Activated T-helper 9 cell treated with anti-CD3 and anti-CD28 coated beads, Interleukin-2, amount 50 U/mL, for 16 hours (primary cell): Measurements from ENCODE around the gene CCDC68.
"Not testable (repeated sequence)": the region's sequence is repeated elsewhere in the genome, so short reads cannot be mapped to it uniquely, and the experiment has no call there.

ENCODE experiments used
- DNase-seq: peaks from one replicate; pipeline ENCODE4 v3.0.0-alpha.2; 2020; ENCODE audit warnings: low read depth

Gene CCDC68, protein sequence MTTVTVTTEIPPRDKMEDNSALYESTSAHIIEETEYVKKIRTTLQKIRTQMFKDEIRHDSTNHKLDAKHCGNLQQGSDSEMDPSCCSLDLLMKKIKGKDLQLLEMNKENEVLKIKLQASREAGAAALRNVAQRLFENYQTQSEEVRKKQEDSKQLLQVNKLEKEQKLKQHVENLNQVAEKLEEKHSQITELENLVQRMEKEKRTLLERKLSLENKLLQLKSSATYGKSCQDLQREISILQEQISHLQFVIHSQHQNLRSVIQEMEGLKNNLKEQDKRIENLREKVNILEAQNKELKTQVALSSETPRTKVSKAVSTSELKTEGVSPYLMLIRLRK

DNA sequence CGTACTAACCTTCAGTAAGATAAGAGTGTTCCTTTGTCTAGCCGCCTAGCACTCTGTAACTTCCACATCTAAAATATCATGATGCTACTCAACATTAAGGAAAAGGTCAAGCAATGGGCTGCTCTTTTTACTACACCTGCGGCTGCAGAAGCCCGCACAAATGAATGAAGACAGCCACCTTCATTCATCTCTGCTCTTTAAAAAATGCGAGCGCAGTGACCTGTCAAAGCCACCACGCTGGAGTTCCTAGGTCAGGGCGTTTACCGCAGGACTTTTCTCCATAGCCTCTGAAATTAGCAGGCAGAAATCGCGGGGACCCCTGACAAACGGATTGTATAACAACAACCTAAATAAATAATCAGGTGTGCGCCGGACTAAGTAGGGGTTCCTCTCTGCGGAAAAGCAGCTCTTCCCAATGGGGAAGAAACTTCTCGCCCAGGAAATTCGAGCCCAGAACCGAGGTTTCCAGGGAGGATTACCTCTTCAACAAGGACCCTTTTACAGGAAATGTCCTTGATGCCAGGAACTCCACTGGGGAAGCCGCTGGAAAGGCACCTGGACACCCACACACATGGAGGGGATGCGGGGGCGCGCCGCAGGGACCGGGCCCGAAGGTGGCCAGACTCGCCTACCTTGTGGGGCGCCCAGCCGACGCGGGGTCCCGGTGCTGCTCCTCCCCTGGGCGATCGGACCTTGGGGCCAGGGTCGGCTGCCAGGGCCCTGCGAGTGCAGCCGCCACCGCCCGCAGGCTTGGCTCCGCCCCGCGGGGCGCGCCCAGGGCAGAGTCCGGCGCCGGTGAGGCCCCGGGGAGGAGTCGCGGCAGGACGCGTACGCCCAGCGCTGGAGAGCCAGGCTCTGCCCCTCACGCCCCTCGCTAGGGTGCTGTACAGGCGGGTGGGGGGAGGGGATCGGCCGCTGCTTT is at the start of gene CCDC68:
CCDC68 (minus strand) TSS at position 758 of the 922 bp plus-strand sequence. CDS start 16,670 bp downstream, outside the sequence.
- no peak for DNase-seq

DNA sequence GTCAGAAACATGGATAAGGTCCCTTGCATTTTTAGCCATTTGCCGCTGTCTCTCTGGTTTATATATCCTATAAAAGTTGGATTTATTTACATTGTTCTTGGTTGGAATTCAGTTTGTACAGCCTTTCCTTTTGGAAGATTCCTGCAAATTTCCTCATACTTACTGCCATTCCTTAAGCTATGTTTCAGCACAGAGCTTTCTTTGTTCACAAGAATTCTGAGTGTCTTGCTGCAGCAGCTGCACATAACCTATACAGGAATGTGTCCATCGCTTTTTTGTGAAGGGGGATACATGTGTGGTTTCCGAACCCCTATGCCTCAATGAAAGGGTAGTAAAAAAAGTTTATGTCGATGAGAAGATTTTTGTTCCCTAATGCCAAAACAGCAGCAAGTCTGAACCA is 48.3 kb upstream of the CCDC68 start:
- DNase-seq: no peak

- no peak for DNase-seq
Measured at GRCh38 chr18:55003695-55004094, 44.4 kb upstream of the CCDC68 start.

GRCh38 chr18:55002261-55002660 is 43.0 kb upstream of the CCDC68 start:
- no peak for DNase-seq

DNA sequence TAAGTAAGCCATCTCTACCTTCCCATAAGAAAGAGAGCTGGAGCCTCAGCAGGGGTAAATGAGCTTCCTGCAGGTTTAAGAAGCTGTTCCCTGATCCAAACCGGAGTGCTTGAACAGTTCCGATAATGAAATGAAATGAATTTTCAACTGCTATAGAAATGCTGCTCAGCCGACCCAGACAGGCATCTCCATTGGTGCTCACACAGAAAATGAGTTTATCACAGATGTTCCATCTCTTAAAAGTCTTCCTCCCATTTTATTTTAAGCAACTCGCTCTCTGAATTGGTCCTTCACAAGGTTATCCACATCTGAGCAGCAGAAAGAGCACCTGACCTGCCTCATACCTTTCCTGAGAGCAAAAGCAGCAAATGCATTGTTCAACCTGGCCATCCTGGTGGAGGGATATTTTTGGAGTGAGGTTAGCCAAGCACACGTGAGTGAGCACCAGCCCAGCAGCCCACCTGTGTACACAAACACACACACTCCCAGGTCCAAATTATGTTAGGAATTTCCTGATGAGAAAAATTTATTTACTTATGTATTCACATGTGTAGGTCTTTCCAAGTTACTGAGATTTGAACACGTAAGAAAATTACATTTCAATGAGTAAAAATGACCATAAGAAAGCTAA is 42.2 kb upstream of the CCDC68 start:
- DNase-seq: no peak

GRCh38 chr18:55000529-55000928 is 41.3 kb upstream of the CCDC68 start:
- no peak for DNase-seq

DNA sequence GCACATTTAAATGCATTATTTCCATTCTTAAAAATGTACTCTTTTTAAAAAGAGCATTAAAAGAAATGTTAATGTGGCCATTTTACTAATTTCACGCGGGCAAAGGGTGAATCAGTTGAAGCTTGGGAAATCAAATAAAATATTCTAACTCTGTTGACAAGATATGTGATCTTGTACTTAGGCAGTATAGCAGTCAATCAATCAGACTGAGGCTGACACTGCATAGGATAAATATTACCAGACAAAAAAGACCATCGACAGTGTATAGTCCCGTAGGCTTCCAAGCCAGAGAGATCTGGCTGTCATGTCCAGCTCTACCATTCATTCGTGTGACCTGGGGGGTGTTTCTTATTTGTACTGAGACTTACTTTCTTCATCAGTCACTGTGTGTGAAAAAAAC is 39.8 kb upstream of the CCDC68 start:
- DNase-seq: no peak

GRCh38 chr18:54995421-54996143 is 36.3 kb upstream of the CCDC68 start:
- no peak for DNase-seq

DNA sequence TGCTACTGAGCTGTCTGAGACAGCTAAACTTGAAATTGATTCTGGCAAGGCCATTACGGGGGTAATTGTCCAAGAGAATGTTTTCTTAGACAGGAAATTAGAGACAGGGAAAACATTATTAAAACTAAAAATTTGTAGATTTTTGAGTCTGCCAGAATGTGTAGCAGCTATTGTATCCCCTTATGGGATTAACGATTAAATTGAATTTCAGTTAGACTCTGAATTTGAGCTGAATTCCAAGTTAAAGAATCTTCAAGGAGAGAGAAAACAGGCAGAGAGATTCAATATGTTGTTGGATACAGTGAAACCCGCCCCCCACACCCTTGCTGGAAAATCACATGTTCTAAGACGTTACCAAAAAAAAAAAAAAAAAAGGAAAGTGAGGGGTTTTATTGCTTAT is 32.7 kb upstream of the CCDC68 start:
- no peak for DNase-seq

- DNase-seq: no peak
Measured at GRCh38 chr18:54984908-54985307, 25.6 kb upstream of the CCDC68 start.

- no peak for DNase-seq
Measured at GRCh38 chr18:54983791-54984190, 24.5 kb upstream of the CCDC68 start.

GRCh38 chr18:54983041-54983686 is 23.9 kb upstream of the CCDC68 start:
- no peak for DNase-seq

GRCh38 chr18:54981076-54981475 is 21.8 kb upstream of the CCDC68 start:
- no peak for DNase-seq

DNA sequence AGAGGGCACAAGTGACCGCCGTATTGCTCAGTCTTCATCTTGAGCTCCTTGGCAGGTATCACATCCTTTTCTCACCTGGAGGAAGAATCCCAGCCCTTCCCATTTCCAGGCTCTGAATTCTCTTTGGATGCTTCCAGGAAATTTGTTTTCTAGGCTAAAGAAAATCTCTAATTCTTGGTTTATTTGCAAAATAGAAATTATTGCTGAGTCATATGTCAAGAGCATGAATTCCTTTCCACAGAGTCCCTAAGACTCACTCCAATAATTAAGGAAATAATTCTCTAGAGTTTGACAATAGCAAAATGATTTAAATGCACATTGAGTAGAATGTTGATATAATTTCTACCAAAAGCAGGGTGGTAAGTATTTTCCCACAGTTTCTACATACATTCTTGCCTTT is 16.3 kb upstream of the CCDC68 start:
- no peak for DNase-seq

DNA sequence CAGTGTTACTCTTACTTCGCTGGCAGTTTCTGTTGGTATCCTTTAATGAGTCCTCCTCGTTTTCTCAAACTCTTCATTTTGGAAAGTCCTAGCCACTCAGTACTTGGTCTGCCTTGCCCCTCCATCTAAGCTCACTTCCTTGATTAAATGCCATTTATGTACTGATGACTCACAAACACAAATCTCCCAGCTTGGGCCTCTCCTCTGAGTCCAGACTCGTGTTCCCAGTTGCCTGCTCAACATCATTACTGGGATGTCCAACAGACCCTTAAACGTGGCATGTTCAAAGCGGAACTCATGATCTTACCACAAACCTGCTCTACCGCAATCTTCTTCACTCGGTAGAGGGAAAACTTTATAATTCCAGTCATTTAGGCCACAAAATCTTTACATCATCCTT is 13.8 kb upstream of the CCDC68 start:
- no peak for DNase-seq

- no peak for DNase-seq
Measured at GRCh38 chr18:54968807-54969206, 9.5 kb upstream of the CCDC68 start.

DNA sequence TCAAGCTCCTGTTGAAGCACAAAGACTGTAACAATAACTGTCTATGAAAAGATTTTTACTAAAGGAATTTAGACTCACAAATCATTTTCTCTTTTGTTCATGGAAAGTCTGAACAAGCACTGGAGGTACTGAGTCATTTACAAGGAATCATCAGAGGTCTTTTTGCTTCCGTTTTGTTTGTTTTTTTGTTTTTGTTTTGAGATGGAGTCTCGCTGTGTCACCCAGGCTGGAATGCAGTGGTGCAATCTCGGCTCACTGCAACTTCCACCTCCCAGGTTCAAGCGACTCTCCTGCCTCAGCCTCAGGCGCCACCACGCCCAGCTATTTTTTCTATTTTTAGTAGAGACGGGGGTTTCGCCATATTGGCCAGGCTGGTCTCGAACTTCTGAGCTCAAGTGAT is 9.0 kb upstream of the CCDC68 start:
- DNase-seq: not testable (repeated sequence)

DNA sequence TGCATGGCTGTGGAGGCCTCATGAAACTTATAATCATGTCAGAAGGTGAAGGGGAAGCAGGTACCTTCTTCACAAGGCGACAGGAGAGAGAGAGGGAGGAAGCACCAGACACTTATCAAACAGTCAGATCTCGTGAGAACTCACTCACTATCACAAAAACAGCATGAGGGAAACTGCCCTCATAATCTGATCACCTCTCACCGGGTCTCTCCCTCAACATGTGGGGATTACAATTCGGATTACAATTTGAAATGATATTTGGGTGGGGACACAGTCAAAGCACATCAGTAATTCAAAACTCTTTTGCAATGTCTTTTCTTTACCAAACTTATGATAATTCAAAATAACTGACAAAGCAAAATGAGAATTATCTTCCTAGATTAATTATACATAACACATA is 8.5 kb upstream of the CCDC68 start:
- DNase-seq: no peak

- DNase-seq: no peak
Measured at GRCh38 chr18:54964741-54965140, 5.5 kb upstream of the CCDC68 start.

DNA sequence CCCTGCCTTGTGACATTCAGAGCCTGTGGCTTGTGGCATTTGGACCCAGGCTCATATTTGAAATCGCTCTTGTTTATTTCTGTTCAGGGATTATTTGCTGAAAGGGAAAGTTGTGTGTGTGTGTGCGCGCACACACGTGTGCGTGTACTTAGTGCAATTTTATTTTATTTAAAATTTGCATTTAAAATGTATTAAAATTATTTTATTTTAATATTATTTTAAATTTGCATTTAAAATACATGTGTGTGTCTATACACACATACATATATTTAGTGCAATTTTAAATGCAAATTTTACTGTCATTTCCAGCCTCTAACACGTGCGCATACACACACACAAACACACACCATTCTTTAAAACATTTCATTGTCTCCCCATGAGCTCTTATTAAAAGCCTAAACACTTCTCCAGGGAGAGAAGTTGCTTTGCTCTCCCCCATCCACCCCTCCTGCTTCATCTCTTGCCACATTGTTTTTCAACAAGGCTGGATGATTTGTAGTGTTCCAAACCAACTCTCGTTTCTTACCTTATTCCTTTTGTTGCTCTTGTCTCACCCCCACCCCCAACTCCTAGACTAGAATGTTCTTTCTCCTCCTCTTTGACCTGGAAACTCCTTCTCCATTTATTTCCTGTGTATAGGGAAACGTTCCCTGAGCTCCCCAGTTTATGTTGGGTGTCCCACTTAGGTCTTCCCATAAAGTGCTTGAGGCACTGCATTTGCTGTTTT is 3.8 kb upstream of the CCDC68 start:
- DNase-seq: no peak

- no peak for DNase-seq
Measured at GRCh38 chr18:54961868-54962267, 2.6 kb upstream of the CCDC68 start.
